ENCODE data around the gene LGR4.

The LGR4 gene

GRCh38 chr11:27397624-27398399 lies 74.8 kb downstream of the LGR4 start:
- no peak for FAIRE-seq

GRCh38 chr11:27396259-27396839 lies 76.2 kb downstream of the LGR4 start:
- no peak for FAIRE-seq

GRCh38 chr11:27395556-27396258 lies 76.9 kb downstream of the LGR4 start:
- FAIRE-seq = no peak

- FAIRE-seq = no peak
Measured at GRCh38 chr11:27394781-27395228, 77.8 kb downstream of the LGR4 start.

GRCh38 chr11:27392278-27393114 lies 80.1 kb downstream of the LGR4 start:
- no peak for FAIRE-seq

GRCh38 chr11:27391331-27392015 lies 81.1 kb downstream of the LGR4 start:
- FAIRE-seq = no peak

GRCh38 chr11:27390318-27391295 lies 82.0 kb downstream of the LGR4 start:
- no peak for FAIRE-seq

- no peak for FAIRE-seq
Measured at GRCh38 chr11:27388869-27389268, 83.7 kb downstream of the LGR4 start.

- no peak for FAIRE-seq
Measured at GRCh38 chr11:27388001-27388400, 84.6 kb downstream of the LGR4 start.

- FAIRE-seq = no peak
Measured at GRCh38 chr11:27387362-27387761, 85.2 kb downstream of the LGR4 start.

GRCh38 chr11:27386181-27386845 lies 86.3 kb downstream of the LGR4 start:
- FAIRE-seq = no peak

GRCh38 chr11:27385245-27385644 lies 87.3 kb downstream of the LGR4 start:
- FAIRE-seq = no peak

GRCh38 chr11:27384227-27384626 lies 88.4 kb downstream of the LGR4 start:
- FAIRE-seq = no peak

- FAIRE-seq = no peak
Measured at GRCh38 chr11:27383645-27384044, 88.9 kb downstream of the LGR4 start.

GRCh38 chr11:27381238-27381666 lies 91.3 kb downstream of the LGR4 start:
- no peak for FAIRE-seq

- FAIRE-seq = no peak
Measured at GRCh38 chr11:27380771-27381170, 91.8 kb downstream of the LGR4 start.

- no peak for FAIRE-seq
Measured at GRCh38 chr11:27379449-27379848, 93.1 kb downstream of the LGR4 start.

- FAIRE-seq = no peak
Measured at GRCh38 chr11:27375370-27375769, 97.2 kb downstream of the LGR4 start.

GRCh38 chr11:27373856-27374602 lies 98.6 kb downstream of the LGR4 start:
- FAIRE-seq = no peak

GRCh38 chr11:27373392-27373791 lies 99.2 kb downstream of the LGR4 start:
- no peak for FAIRE-seq
